ENCODE measurements around the gene NRL.

Gene NRL

GRCh38 chr14:24065408-24065807 is 49.3 kb downstream of the NRL start:
- DNase-seq = no peak

GRCh38 chr14:24064856-24065255 is 49.9 kb downstream of the NRL start:
- DNase-seq = no peak

GRCh38 chr14:24064091-24064795 is 50.5 kb downstream of the NRL start:
- DNase-seq = no peak

- no peak for DNase-seq
Observed at GRCh38 chr14:24063263-24063836, 51.4 kb downstream of the NRL start.

- no peak for DNase-seq
Observed at GRCh38 chr14:24062216-24062980, 52.4 kb downstream of the NRL start.

GRCh38 chr14:24060984-24061913 is 53.5 kb downstream of the NRL start:
- no peak for DNase-seq

- DNase-seq = no peak
Observed at GRCh38 chr14:24060443-24060842, 54.3 kb downstream of the NRL start.

- no peak for DNase-seq
Observed at GRCh38 chr14:24059841-24060388, 54.8 kb downstream of the NRL start.

GRCh38 chr14:24058951-24059475 is 55.7 kb downstream of the NRL start:
- no peak for DNase-seq

- peak; percentile 39 for DNase-seq
Observed at GRCh38 chr14:24058260-24058950, 56.3 kb downstream of the NRL start.

GRCh38 chr14:24057867-24058259 is 56.9 kb downstream of the NRL start:
- DNase-seq = no peak

GRCh38 chr14:24057271-24057670 is 57.5 kb downstream of the NRL start:
- no peak for DNase-seq

- no peak for DNase-seq
Observed at GRCh38 chr14:24056800-24057184, 58.0 kb downstream of the NRL start.

GRCh38 chr14:24055971-24056799 is 58.6 kb downstream of the NRL start:
- DNase-seq = no peak

GRCh38 chr14:24054646-24055045 is 60.1 kb downstream of the NRL start:
- DNase-seq = no peak

GRCh38 chr14:24054324-24054641 is 60.5 kb downstream of the NRL start:
- no peak for DNase-seq

- no peak for DNase-seq
Observed at GRCh38 chr14:24053548-24054323, 61.0 kb downstream of the NRL start.

GRCh38 chr14:24052656-24053547 is 61.8 kb downstream of the NRL start:
- no peak for DNase-seq
